Lower lobe of right lung (tissue), 2 donors: ENCODE results near the gene FBXO10. TPM values are rescaled to one million over a fixed set of nuclear protein-coding genes. Genes with fewer than 3 reads are reported as not detected.

Experiments
- ATAC-seq, 2 donors: fragments of 200-7000 bp; cut with Tn5 transposase; one replicate each; pipeline ENCODE4 v1.9.1; 2020 to 2022; ENCODE audit warnings: mild to moderate bottlenecking in 2 of 2, moderate library complexity in 2 of 2
- DNase-seq: peaks from one replicate; pipeline ENCODE4 v3.0.0-alpha.2; 2020
- H3K27ac ChIP-seq: fragments of 200-600 bp; one replicate; pipeline ENCODE4 v1.8.0; 2022
- H3K27me3 ChIP-seq: fragments of 200-600 bp; one replicate; pipeline ENCODE4 v1.8.0; 2022; ENCODE audit warnings: low read depth
- H3K36me3 ChIP-seq: fragments of 200-600 bp; one replicate; pipeline ENCODE4 v1.8.0; 2022; ENCODE audit warnings: mild to moderate bottlenecking
- H3K4me1 ChIP-seq: fragments of 200-600 bp; one replicate; pipeline ENCODE4 v1.8.0; 2022
- H3K4me3 ChIP-seq: fragments of 200-600 bp; one replicate; pipeline ENCODE4 v1.8.0; 2022; ENCODE audit warnings: mild to moderate bottlenecking
- H3K9me3 ChIP-seq: fragments of 200-600 bp; one replicate; pipeline ENCODE4 v1.8.0; 2022
- intact Hi-C: fragments of 100-400 bp; cut with DNase I; formaldehyde crosslinking; loops from one replicate; pipeline ENCODE4 v1.11.0; 2022
- total RNA-seq: library from RNA; stranded (reverse); fragmentation: NEBNext Ultra II Directional; extraction: Animal tissue kit (Norgen Biotek cat#: 25700); gene quantifications from one replicate; pipeline ENCODE4 v1.2.1, GENCODE V29; 2021
- TF ChIP-seq, protein P1 (sequence below): fragments of 200-600 bp; IDR thresholded peaks from one replicate; pipeline ENCODE4 v1.8.0; 2022; ENCODE audit warnings: antibody characterized with exemption, mild to moderate bottlenecking
- donor health status: DM: no; HTN: yes; CAD: no; lungs with severe emphysema.

Gene FBXO10
- total RNA-seq, 1 donor from 2014 or later = 10.2 TPM

DNA sequence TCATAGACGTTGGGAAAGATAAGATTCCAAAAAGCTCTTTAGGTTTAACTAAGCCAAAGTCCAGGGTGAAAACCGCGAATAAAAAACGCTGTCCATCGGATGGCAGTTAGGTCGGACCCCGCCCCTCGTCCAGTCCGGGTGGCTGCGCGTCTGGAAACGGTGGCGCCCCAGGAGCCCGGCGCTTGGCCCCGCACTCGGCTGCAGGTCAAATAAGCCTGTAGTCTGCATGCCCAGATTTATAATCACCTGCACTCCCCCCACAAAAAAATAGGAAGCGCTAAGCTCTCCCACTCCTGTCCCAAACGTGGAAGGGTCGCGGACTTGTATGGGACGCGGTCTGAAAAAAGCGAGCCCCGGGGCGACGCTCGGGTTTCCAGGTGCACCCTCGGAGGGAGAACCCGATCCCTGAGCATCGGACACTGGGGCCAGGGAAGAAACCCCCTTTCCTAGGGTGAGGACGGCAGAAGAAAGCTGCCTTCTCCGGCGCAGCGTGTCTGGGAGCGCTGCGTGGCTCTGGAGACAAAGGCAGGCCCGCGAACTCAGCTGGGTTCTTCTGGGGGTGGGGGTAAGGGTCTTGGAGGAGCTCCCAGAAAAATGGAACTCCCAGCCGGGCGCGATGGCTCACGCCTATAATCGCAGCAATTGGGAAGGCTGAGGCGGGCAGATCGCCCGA is 110.0 kb downstream of the FBXO10 start:
- H3K9me3 ChIP-seq = no peaks in the 10 kb centered on the region
- TF ChIP-seq, protein P1, sequence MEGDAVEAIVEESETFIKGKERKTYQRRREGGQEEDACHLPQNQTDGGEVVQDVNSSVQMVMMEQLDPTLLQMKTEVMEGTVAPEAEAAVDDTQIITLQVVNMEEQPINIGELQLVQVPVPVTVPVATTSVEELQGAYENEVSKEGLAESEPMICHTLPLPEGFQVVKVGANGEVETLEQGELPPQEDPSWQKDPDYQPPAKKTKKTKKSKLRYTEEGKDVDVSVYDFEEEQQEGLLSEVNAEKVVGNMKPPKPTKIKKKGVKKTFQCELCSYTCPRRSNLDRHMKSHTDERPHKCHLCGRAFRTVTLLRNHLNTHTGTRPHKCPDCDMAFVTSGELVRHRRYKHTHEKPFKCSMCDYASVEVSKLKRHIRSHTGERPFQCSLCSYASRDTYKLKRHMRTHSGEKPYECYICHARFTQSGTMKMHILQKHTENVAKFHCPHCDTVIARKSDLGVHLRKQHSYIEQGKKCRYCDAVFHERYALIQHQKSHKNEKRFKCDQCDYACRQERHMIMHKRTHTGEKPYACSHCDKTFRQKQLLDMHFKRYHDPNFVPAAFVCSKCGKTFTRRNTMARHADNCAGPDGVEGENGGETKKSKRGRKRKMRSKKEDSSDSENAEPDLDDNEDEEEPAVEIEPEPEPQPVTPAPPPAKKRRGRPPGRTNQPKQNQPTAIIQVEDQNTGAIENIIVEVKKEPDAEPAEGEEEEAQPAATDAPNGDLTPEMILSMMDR = no peak
- intact Hi-C loops = no loop called here
- H3K4me1 ChIP-seq = peaks cover 33% of the 10 kb centered on the region
- peak; percentile 7 to 43 for ATAC-seq
- no peaks in the 10 kb centered on the region for H3K36me3 ChIP-seq
- peak; percentile 75 for DNase-seq
- peak overlapping the region; percentile 99 for H3K27ac ChIP-seq
- no peaks in the 10 kb centered on the region for H3K27me3 ChIP-seq
- H3K4me3 ChIP-seq = peak overlapping the region; percentile 89

DNA sequence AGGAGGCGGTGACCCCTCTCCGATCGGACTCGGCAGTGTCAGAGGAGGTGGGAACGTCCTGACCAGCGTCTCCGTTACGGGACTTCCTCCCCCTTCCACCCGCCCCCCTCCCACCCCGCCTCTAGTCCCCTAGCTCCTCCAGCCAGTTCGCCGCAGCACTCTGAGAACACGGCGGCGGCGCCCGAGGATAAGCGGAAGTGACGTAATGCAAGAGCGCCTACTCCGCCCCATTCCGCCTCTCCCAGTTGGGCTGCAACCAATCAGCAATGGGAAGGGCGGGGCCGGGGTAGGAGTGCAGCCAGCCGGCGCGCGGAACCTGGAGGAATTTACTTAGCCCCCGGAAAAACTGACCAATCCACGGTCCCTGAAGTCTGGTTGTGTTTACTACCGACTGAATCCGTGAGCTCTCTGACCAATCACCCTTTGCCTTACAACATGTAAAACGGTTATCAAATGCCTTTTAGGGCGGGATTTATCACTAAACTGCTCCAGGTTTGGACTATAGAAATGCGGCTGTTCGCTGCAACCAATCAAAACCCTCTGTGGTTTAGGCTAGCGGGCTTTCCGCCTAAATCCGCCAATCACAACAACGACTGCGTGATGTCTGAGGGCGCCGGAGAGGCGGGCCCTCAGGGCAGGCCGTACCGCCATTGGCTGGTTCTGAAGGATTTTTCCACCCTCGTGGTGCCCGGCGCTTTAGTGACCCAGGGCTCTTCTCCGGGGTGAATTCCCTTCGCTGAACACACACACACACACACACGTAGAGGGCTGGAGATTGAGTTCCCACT is 110.7 kb downstream of the FBXO10 start, which contains the start of gene ZBTB5:
TSS of gene ZBTB5 (minus strand) at position 202 of the 788 bp plus-strand sequence. CDS start 22,899 bp downstream, outside the sequence.
- intact Hi-C loops = no loop called here

GRCh38 chr9:37464426-37465248 is 111.5 kb downstream of the FBXO10 start:
- Histone ChIP-seq H3K36me3 (no peaks in the 10 kb centered on the region), H3K27me3 (no peaks in the 10 kb centered on the region), H3K9me3 (no peaks in the 10 kb centered on the region), H3K4me1 (peaks cover 35% of the 10 kb centered on the region), H3K4me3 (peak overlapping the region; percentile 89), H3K27ac (peak overlapping the region; percentile 99)
- ATAC-seq = peak; percentile 67 to 74
- TF ChIP-seq, protein P1 = no peak
- DNase-seq = peak; percentile 89
- intact Hi-C loops = no loop called here

More for the DNA sequence above, 110.7 kb downstream of the FBXO10 start, which contains the start of gene ZBTB5:
- ATAC-seq (peak; percentile 93 to 95), DNase-seq (peak; percentile 98)
- TF ChIP-seq, protein P1 = no peak
- H3K27me3 ChIP-seq = no peaks in the 10 kb centered on the region
- peaks cover 35% of the 10 kb centered on the region for H3K4me1 ChIP-seq
- peak within 1 kb of the TSS; percentile 99 for H3K27ac ChIP-seq
- H3K4me3 ChIP-seq = peak within 1 kb of the TSS; percentile 89
- H3K36me3 ChIP-seq = no peaks in the 10 kb centered on the region
- no peaks in the 10 kb centered on the region for H3K9me3 ChIP-seq

GRCh38 chr9:37464006-37464405 is 112.2 kb downstream of the FBXO10 start:
- Histone ChIP-seq H3K4me1 (peaks cover 35% of the 10 kb centered on the region), H3K4me3 (peak overlapping the region; percentile 89), H3K27ac (peak overlapping the region; percentile 99), H3K9me3 (no peaks in the 10 kb centered on the region), H3K27me3 (no peaks in the 10 kb centered on the region), H3K36me3 (no peaks in the 10 kb centered on the region)
- intact Hi-C loops = no loop called here
- DNase-seq (no peak), ATAC-seq (no peak)
- TF ChIP-seq, protein P1 = no peak

Other genes starting within 250 kb of the FBXO10 start
- 64.8 TPM for gene GRHPR, start 153.7 kb downstream of the FBXO10 start, total RNA-seq
- 9.2 TPM for gene ZBTB5, start 110.9 kb downstream of the FBXO10 start, total RNA-seq
- gene POLR1E, start 90.4 kb downstream of the FBXO10 start, total RNA-seq = 17.3 TPM
- 59.5 TPM for gene TOMM5, start 16.2 kb upstream of the FBXO10 start, total RNA-seq
- 0.06 TPM for gene FRMPD1, start 74.6 kb upstream of the FBXO10 start, total RNA-seq
- 8.8 TPM for gene TRMT10B, start 177.4 kb upstream of the FBXO10 start, total RNA-seq
- gene EXOSC3, start 208.7 kb upstream of the FBXO10 start, total RNA-seq = 34.6 TPM
- gene DCAF10, start 224.4 kb upstream of the FBXO10 start, total RNA-seq = 24.1 TPM